GM21390 (cell line): Measurements from ENCODE around the gene TRIM17.

ENCODE experiments used
- ATAC-seq: cut with Tn5 transposase; IDR thresholded peaks from one replicate; pipeline ENCODE4 v1.9.1; 2021; ENCODE audit not compliant: unreplicated experiment

TRIM17 gene

GRCh38 chr1:228370439-228370940 lies 46.2 kb downstream of the TRIM17 start:
- ATAC-seq: no peak

- no peak for ATAC-seq
Observed at GRCh38 chr1:228369608-228370438, 46.8 kb downstream of the TRIM17 start.

- no peak for ATAC-seq
Observed at GRCh38 chr1:228368801-228369607, 47.7 kb downstream of the TRIM17 start.

GRCh38 chr1:228367798-228368791 lies 48.6 kb downstream of the TRIM17 start:
- no peak for ATAC-seq

GRCh38 chr1:228366866-228367741 lies 49.6 kb downstream of the TRIM17 start:
- ATAC-seq: no peak

- no peak for ATAC-seq
Observed at GRCh38 chr1:228366062-228366865, 50.4 kb downstream of the TRIM17 start.

- ATAC-seq: no peak
Observed at GRCh38 chr1:228365271-228366061, 51.2 kb downstream of the TRIM17 start.

GRCh38 chr1:228364706-228365213 lies 51.9 kb downstream of the TRIM17 start:
- ATAC-seq: no peak

GRCh38 chr1:228364068-228364705 lies 52.5 kb downstream of the TRIM17 start:
- no peak for ATAC-seq

- no peak for ATAC-seq
Observed at GRCh38 chr1:228363686-228364067, 53.0 kb downstream of the TRIM17 start.

- ATAC-seq: no peak
Observed at GRCh38 chr1:228362884-228363450, 53.7 kb downstream of the TRIM17 start.

- ATAC-seq: no peak
Observed at GRCh38 chr1:228362141-228362883, 54.3 kb downstream of the TRIM17 start.

- no peak for ATAC-seq
Observed at GRCh38 chr1:228361314-228362140, 55.1 kb downstream of the TRIM17 start.

GRCh38 chr1:228360533-228361313 lies 55.9 kb downstream of the TRIM17 start:
- no peak for ATAC-seq
